GM18508 (cell line): Measurements from ENCODE around the gene RANBP1.
A peak's percentile ranks its signal among the peaks of the same experiment; 100 is the strongest.

Experiments
- ATAC-seq: cut with Tn5 transposase; IDR thresholded peaks from one replicate; pipeline ENCODE4 v1.9.1; 2021; ENCODE audit warnings: moderate number of reproducible peaks; ENCODE audit not compliant: insufficient read depth, unreplicated experiment

Gene RANBP1

GRCh38 chr22:20106849-20107237, 9.1 kb upstream of the RANBP1 start:
- no peak for ATAC-seq

DNA sequence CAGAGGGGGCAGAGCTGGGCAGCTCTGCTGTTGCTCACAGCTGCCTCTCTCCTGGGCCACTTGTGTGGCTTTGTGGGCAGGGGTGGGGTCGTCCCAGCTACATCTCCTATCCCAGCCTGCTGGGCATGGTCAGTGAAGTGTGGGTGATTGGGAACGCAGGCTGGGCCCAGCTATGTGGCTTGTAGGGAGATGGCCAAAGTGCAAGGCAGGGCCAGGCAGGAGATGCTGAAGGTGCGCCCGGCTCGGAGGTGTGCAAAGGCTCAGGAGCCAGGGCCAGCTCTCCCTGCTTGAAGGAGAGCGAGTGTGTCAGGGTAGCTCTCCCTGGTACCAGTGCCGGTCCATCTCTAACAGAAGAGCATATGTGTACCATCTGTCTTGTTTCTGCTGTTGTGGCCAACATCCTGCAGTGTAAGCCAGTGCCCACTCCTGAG, 8.4 kb upstream of the RANBP1 start:
- ATAC-seq = no peak

DNA sequence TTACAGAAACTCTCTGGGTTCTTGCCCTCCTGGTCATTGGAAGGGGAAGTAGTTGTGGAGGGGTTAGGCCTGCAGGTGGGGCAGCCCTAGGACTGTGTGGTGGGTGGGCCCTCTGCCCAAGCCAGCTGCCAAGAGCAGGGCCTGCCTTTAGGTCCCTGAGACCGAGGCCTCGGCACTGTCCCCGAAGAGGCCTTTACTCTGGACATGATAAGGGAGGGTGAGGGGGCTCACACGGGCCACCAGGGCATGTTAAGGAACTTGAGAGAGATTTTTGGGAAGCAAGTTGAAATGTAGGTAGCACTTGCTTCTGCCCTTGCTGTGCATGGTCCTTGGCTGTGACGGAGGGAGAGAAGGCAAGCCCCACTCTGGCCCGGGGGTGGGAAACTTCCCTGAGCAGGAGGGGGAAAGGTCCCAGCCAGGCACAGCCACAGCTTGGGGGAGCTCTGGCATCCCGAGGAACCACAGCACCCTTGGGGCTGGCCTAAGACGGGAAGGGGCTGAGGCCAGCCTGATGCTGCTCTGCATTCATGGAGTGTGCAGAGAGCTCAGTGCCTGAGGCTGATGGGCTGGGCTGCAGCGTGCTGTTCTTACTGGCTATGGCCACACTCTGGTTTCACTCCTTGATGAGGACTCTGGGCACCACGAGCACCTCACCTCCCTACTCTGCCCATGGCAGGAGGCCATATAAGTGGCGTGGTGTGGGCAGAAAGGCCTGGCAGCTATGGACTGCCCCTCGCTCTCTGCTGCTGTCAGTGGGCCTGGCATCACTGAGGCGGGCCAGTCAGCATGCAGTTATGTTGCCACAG, 7.8 kb upstream of the RANBP1 start:
- ATAC-seq = no peak

DNA sequence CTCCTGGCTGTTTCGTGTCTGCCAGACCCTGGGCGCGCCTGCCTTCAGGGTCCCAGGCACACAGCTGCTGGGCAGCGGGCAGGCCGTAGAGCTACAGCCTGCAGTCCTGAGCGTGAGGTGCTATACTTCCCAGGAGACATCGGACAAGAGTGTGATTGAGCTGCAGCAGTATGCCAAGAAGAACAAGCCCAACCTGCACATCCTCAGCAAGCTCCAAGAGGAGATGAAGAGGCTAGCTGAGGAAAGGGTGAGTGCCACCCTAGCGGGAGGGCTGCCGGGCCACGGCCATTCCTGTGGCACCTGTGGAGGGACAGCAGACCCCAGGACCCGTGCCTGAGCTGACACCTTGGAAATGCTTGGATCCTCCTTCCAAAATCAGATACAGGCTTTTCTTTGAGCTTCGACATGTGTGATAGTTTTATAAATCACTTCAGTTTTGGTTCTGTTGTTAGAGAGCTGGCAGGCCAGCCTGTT, 7.1 kb upstream of the RANBP1 start:
- no peak for ATAC-seq

GRCh38 chr22:20109411-20110358, 6.2 kb upstream of the RANBP1 start:
- no peak for ATAC-seq

DNA sequence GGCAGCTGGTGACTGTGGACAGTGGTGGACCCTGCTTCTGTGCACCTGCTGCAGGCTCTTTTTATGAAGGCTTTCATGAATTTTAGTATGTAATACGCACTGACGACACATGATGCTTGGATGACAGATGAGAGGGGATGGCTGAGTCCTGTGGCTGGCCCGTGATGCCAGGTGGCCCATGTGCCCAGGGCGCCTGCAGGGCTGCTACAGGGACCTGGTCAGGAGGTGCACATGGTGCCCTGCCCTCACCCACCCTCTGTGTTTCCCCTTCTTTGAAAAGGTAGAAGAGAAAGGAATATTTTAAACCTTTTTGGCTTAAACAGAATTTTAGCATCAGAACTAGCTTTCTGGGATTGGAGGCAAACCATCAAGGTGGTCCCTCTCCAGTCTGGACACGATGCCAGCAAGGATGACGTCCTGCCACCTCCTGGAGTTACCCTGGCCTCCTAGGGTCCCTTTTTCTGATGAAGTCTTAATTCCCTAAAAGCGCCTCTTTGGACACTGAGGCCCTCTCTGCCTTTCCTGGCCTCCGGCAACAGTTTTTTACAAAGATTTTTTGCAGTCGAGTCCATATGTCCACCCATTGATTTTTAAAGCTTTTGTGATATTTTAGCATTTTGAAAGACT, 5.4 kb upstream of the RANBP1 start:
- ATAC-seq = no peak

DNA sequence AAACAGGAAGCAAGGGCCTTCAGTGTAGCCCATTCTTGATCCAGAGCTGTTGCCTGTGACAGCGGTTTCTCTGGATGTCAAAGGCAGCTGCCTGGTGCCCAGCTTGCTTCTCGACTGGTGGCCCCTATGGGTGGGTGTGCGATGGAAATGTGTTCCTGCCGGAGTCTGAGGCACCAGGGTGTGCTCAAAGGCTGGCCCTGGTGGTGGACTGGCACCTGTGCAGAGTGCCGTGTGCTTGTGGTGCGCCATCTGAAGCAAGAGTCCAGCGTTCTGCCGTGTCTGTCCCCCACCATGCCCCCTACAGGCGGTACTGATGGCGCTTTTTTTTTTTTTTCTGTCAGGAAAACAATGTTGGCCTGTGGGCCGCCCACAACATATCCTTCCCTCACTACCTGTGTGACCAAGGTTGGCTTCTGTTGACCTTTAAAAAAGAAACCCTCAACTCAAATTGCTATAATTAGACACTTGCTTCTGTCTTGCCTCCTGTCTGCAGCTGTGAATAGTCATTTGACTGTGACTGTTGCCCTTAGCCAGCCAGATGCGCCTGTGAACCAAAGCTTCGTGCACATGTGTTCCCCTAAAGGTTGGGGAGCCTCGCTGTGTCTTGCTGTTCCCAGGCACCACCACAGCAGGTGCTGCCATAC, 4.7 kb upstream of the RANBP1 start:
- ATAC-seq = no peak

DNA sequence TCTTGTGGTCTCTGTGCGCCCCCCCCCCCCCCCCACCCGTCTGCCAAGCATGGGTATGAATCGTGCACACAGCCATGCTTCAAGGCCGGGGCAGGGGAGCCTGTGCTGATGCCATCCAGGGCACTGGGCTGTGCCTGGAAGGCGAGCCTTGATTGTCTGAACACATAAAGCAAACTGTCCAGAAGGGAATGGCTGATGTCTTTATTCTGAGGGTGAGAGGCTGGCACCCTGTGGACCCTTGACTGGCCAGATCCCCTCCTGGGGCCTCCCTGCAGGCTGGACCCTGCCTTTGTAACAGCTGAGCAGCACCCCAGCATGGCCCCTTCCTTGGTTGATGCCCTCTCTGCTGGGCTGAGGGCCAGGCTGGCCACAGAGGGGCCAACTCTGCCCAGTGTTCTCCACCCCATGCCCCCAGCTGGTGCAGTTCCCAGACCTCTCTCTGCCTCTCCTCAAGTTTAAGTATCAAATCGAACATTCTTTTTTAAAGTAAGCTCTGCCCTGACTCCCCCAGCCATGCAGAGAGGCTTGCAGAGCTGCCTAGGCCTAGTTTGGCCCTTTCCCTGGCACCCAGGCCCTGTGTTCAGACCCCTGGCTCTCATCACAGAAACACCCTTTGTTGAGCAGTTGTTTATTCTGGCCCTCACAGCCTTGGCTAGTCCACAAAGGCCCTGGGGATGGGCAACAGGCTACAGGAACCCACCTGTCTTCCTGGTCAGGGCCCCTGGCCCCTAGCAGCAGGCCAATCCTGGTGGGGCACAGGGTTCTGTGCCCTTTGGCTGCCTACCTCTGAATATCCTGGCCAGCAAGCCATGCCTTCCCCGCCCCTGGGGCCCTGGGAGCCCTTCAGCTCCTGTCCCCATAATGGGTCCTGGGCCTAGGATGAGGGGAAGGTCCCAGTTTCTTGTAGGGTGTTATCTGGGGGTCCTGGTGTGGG, 3.9 kb upstream of the RANBP1 start:
- ATAC-seq = no peak

DNA sequence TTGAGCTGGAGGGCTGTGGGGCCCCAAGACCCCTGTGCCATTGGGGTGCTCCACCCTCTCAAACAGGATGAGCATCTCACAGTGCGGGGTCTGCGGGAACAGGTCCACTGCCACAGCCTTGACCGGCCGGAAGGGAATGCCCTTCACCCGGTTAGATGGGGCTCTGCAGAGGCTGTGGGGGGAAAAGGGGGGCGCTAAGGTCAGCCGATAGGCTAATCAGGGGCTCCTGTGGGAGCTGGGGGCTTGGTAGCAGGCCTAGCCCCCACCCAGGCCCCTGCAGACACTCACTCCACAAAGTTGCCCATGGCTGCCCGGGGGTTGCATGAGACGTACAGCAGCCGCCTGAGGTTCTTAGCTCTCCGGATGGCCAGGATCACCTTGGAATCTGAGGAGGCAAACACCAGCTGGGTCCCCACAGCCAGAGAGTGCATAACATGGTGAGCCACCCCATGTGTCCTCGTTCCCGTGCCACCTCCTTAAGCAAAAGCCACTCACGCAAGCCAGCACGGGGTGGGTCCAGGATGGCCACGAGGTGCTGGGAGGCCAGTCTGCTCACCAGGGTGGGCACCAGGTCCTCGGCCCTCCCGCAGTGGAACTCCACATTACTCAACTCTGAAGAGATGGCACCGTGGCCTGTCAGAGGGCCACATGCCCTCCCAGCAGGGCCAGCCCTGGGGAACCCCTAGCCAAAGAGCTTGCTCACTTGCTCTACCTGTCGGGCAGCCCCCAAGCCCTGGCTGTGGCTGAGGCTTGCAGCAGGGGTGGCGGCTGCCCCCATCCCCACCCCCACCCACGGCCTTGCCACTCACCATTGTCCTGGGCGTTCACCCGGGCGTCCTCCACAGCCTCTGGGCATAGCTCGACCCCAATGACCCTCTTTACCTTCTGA, 3.0 kb upstream of the RANBP1 start:
- no peak for ATAC-seq

GRCh38 chr22:20113551-20114310, 2.2 kb upstream of the RANBP1 start:
- ATAC-seq = no peak

GRCh38 chr22:20114506-20115475, 1.1 kb upstream of the RANBP1 start:
- no peak for ATAC-seq

DNA sequence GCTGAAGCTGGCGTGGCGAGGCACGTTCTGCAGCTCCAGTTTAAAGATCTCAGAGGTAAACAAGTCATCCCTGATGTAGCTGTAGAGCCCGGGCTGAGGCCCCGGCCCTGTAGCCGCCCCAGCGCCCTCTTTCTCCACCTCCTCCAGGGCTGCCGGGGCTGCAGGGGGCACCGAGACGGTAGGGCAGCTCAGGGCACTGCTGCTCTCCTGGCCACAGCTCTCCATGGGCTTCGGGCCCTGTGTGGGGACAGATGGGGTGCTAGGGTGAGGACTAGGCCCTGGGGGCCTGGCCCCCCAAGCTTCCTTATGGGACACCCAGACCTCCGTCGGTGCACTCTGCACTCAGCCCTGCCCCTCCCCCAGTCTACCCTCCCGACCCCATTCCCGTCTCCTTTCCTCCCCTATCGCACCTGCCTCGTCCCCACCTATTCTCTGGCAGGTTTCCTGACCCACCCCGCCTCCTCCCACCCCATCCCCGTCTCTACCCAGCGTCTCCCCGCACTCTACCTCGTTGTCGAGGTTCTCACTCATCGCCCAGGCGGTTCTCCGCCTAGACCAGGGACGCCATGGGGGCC, 559 bp downstream of the RANBP1 start:
- ATAC-seq = no peak

- peak; percentile 48 for ATAC-seq
These were observed 1.2 kb downstream of the RANBP1 start, which contains the start of gene TRMT2A for GRCh38 chr22:20116951-20117632. Gene TRMT2A, minus strand, starts transcription at chr22:20117226. Its CDS starts 320 bp downstream, at chr22:20116906.

DNA sequence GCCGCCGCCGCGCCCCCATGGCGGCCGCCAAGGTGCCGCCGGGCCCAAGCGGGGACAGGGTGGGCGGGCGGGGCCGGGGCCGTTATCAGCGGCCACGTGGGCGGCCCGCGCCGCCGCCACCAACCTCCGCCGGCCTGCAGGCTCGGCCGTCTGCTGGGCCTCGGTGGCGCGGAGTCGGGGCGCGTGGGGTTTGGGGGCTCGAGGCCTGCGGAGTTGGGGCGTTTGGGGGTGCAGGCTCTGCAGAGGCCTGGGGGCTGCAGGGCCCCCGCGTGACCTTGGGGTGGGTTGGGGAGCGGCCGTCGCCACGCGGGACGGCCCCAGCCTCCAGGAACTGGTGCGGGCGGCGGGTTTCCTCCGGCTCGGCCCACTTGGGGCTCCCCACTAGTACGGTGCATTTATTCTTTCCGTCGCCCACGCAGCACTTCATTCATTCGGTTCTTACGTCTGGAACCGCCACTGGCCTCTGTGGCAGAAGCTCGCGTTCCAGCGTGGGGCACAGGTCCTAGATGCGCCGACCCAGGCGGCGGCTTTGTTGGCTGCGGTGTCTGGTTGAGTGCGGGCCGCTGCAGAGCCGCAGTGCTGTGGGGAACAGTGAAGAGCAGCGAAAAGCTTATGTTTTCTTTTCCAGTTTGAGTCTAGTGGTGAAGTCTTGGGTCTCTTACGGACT, 1.9 kb downstream of the RANBP1 start:
- ATAC-seq = no peak
